SIG-M5 treated with dmso at 0.1 percent for 504 hours (cell line): Measurements from ENCODE around the gene TMEM91.

Experiments
- DNase-seq: peaks from one replicate; lab custom pipeline; 2025; ENCODE audit not compliant: unreplicated experiment; lab: John Stamatoyannopoulos, UW

TMEM91 gene

GRCh38 chr19:41409288-41409687 lies 33.0 kb downstream of the TMEM91 start:
- DNase-seq: peak; percentile 71

- no peak for DNase-seq
These were observed 34.2 kb downstream of the TMEM91 start for GRCh38 chr19:41410336-41411054.

GRCh38 chr19:41411100-41411967 lies 35.0 kb downstream of the TMEM91 start:
- no peak for DNase-seq

GRCh38 chr19:41411968-41412265 lies 35.6 kb downstream of the TMEM91 start:
- no peak for DNase-seq

- DNase-seq: no peak
These were observed 36.6 kb downstream of the TMEM91 start for GRCh38 chr19:41412953-41413352.

- DNase-seq: no peak
These were observed 37.6 kb downstream of the TMEM91 start for GRCh38 chr19:41413947-41414346.

- DNase-seq: no peak
These were observed 38.1 kb downstream of the TMEM91 start for GRCh38 chr19:41414461-41414860.

- DNase-seq: no peak
These were observed 38.8 kb downstream of the TMEM91 start for GRCh38 chr19:41415154-41415571.

GRCh38 chr19:41416194-41416674 lies 39.9 kb downstream of the TMEM91 start:
- no peak for DNase-seq

- DNase-seq: peak; percentile 77
These were observed 44.0 kb downstream of the TMEM91 start for GRCh38 chr19:41420101-41420880.

GRCh38 chr19:41421314-41421713 lies 45.0 kb downstream of the TMEM91 start:
- no peak for DNase-seq

- no peak for DNase-seq
These were observed 45.6 kb downstream of the TMEM91 start for GRCh38 chr19:41421973-41422372.

GRCh38 chr19:41422456-41422855 lies 46.1 kb downstream of the TMEM91 start:
- no peak for DNase-seq

GRCh38 chr19:41422955-41423354 lies 46.6 kb downstream of the TMEM91 start:
- no peak for DNase-seq

GRCh38 chr19:41424335-41425173 lies 48.2 kb downstream of the TMEM91 start:
- peak; percentile 33 for DNase-seq

- no peak for DNase-seq
These were observed 49.1 kb downstream of the TMEM91 start for GRCh38 chr19:41425174-41426115.

- no peak for DNase-seq
These were observed 49.9 kb downstream of the TMEM91 start for GRCh38 chr19:41426116-41426841.

- peak; percentile 80 for DNase-seq
These were observed 50.8 kb downstream of the TMEM91 start, which contains the start of gene B3GNT8 for GRCh38 chr19:41426952-41427646. Gene B3GNT8, minus strand, starts transcription at chr19:41427374. Its CDS starts 596 bp downstream, at chr19:41426778.
